OCI-LY1 (cell line): ENCODE measurements around the gene NFIB.

Experiments used
- H2AFZ ChIP-seq: fragments of 200-600 bp; sonication (generic), shearing (Covaris generic); 2 replicates; pipeline ENCODE4 v1.6.0; 2014; ENCODE audit warnings: antibody characterized with exemption, mild to moderate bottlenecking, low read length
- H3F3A ChIP-seq: fragments of 200-600 bp; sonication (generic), shearing (Covaris generic); 2 replicates; pipeline ENCODE4 v1.6.0; 2014; ENCODE audit warnings: mild to moderate bottlenecking, antibody characterized with exemption, low read length, moderate library complexity; ENCODE audit not compliant: insufficient read depth
- H3K27ac ChIP-seq: fragments of 200-600 bp; sonication (generic); 2 replicates; pipeline ENCODE4 v1.5.1; 2014; ENCODE audit warnings: low read length, mixed run types, mild to moderate bottlenecking, low read depth; ENCODE audit not compliant: poor library complexity, severe bottlenecking
- H3K27me3 ChIP-seq: fragments of 200-600 bp; sonication (generic); 2 replicates; pipeline ENCODE4 v1.6.0; 2014; ENCODE audit warnings: antibody characterized with exemption, mild to moderate bottlenecking, low read length, moderate library complexity; ENCODE audit not compliant: insufficient read depth
- H3K36me3 ChIP-seq: fragments of 200-600 bp; sonication (generic); 2 replicates; pipeline ENCODE4 v1.6.1; 2014; ENCODE audit warnings: mild to moderate bottlenecking, antibody characterized with exemption, low read length, moderate library complexity, mixed read lengths; ENCODE audit not compliant: insufficient read depth
- H3K4me1 ChIP-seq: fragments of 200-600 bp; sonication (generic); 2 replicates; pipeline ENCODE4 v1.5.1; 2014; ENCODE audit warnings: mild to moderate bottlenecking, low read length, moderate library complexity; ENCODE audit not compliant: insufficient read depth, severe bottlenecking
- H3K4me2 ChIP-seq: fragments of 200-600 bp; sonication (generic), shearing (Covaris generic); 2 replicates; pipeline ENCODE4 v1.6.1; 2014; ENCODE audit warnings: low read length
- H3K4me3 ChIP-seq: fragments of 200-600 bp; sonication (generic); 2 replicates; pipeline ENCODE4 v1.5.1; 2014; ENCODE audit warnings: low read length, low read depth, mild to moderate bottlenecking, mixed read lengths; ENCODE audit not compliant: poor library complexity, severe bottlenecking
- H3K79me2 ChIP-seq: fragments of 200-600 bp; shearing (Covaris generic); 2 replicates; pipeline ENCODE4 v1.6.1; 2016; ENCODE audit warnings: mixed run types, low read length, mixed read lengths; ENCODE audit not compliant: insufficient read depth
- H3K9ac ChIP-seq: fragments of 200-600 bp; sonication (generic), shearing (Covaris generic); 2 replicates; pipeline ENCODE4 v1.6.1; 2014; ENCODE audit warnings: mild to moderate bottlenecking, low read length, mixed read lengths
- H3K9me2 ChIP-seq: fragments of 200-600 bp; sonication (generic), shearing (Covaris generic); 2 replicates; pipeline ENCODE4 v1.6.1; 2014; ENCODE audit warnings: low read depth, mild to moderate bottlenecking, low read length, mixed read lengths
- H3K9me3 ChIP-seq: fragments of 200-600 bp; shearing (Covaris generic); 2 replicates; pipeline ENCODE4 v1.6.1; 2014; ENCODE audit warnings: low read length, mixed read lengths
- H4K20me1 ChIP-seq: fragments of 200-600 bp; sonication (generic), shearing (Covaris generic); 2 replicates; pipeline ENCODE4 v1.6.0; 2016; ENCODE audit warnings: mild to moderate bottlenecking, low read length; ENCODE audit not compliant: insufficient read depth
- CTCF ChIP-seq: fragments of 200-600 bp; sonication (generic), shearing (Covaris generic); IDR thresholded peaks from 2 replicates; pipeline ENCODE4 v1.5.1; 2017; ENCODE audit warnings: mild to moderate bottlenecking, antibody characterized with exemption, low read length, moderate library complexity, mixed read lengths
- EZH2 ChIP-seq: fragments of 200-600 bp; sonication (generic), shearing (Covaris generic); IDR thresholded peaks from 2 replicates; pipeline ENCODE4 v1.8.0; 2017; ENCODE audit warnings: borderline replicate concordance, mixed run types, mild to moderate bottlenecking, antibody characterized with exemption, low read length, moderate library complexity, mixed read lengths

The NFIB gene

GRCh38 chr9:14216612-14217194, 97.2 kb downstream of the NFIB start:
- TF ChIP-seq CTCF = no peak
- TF ChIP-seq EZH2 = no peak
- Histone ChIP-seq H3K36me3 (no peaks in the 10 kb centered on the region), H3K9ac (no peak overlapping the region), H3K9me3 (no peaks in the 10 kb centered on the region), H3K4me2 (no peak overlapping the region), H2AFZ (no peak overlapping the region), H3F3A (no peaks in the 10 kb centered on the region), H3K79me2 (no peaks in the 10 kb centered on the region), H4K20me1 (no peaks in the 10 kb centered on the region), H3K27me3 (no peaks in the 10 kb centered on the region), H3K4me1 (no peaks in the 10 kb centered on the region), H3K27ac (no peak overlapping the region), H3K4me3 (no peak overlapping the region), H3K9me2 (no peaks in the 10 kb centered on the region)

GRCh38 chr9:14215614-14216013, 98.3 kb downstream of the NFIB start:
- TF ChIP-seq EZH2 (no peak), CTCF (no peak)
- Histone ChIP-seq H3K4me1 (no peaks in the 10 kb centered on the region), H3K4me2 (no peak overlapping the region), H3K27ac (no peak overlapping the region), H3K79me2 (no peaks in the 10 kb centered on the region), H3K27me3 (no peaks in the 10 kb centered on the region), H3K36me3 (no peaks in the 10 kb centered on the region), H3K9ac (no peak overlapping the region), H3K9me2 (no peaks in the 10 kb centered on the region), H3K9me3 (no peaks in the 10 kb centered on the region), H3F3A (no peaks in the 10 kb centered on the region), H3K4me3 (no peak overlapping the region), H2AFZ (no peak overlapping the region), H4K20me1 (no peaks in the 10 kb centered on the region)

- Histone ChIP-seq H3K27ac (no peak overlapping the region), H3K79me2 (no peaks in the 10 kb centered on the region), H2AFZ (no peak overlapping the region), H3K27me3 (no peaks in the 10 kb centered on the region), H3K36me3 (no peaks in the 10 kb centered on the region), H3F3A (no peaks in the 10 kb centered on the region), H4K20me1 (no peaks in the 10 kb centered on the region), H3K4me1 (no peaks in the 10 kb centered on the region), H3K9ac (no peak overlapping the region), H3K4me2 (no peak overlapping the region), H3K9me2 (no peaks in the 10 kb centered on the region), H3K9me3 (no peaks in the 10 kb centered on the region), H3K4me3 (no peak overlapping the region)
- TF ChIP-seq CTCF (no peak), EZH2 (no peak)
Measured at GRCh38 chr9:14214693-14215092, 99.2 kb downstream of the NFIB start.
